HG03045 (cell line): ENCODE measurements around the gene VN1R5.
"Not testable (repeated sequence)": the region's sequence is repeated elsewhere in the genome, so short reads cannot be mapped to it uniquely, and the experiment has no call there.

Source experiments
- ATAC-seq: cut with Tn5 transposase; IDR thresholded peaks from one replicate; pipeline ENCODE4 v1.9.1; 2021; ENCODE audit warnings: mild to moderate bottlenecking, moderate library complexity; ENCODE audit not compliant: unreplicated experiment

VN1R5 gene

GRCh38 chr1:247270003-247270402, 14.1 kb downstream of the VN1R5 start:
- no peak for ATAC-seq

DNA sequence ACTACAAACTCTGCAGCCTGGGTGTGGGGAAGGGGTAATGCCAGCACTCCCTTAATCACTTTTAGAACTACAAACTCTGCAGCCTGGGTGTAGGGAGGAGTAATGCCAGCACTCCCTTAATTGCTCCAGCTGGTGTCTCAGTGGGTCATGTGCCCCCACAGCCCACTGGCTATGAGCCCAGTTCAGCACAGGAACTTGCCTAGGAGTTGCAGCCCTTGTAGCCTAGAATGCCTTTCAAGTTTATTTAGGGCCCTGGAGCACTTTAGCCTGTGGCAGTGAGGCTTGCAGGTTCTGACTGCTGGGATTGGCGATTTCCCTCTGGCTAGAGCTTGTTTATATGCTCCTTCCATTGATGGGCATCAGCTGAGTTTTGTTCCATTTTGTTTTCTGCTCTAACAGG, 17.1 kb downstream of the VN1R5 start:
- no peak for ATAC-seq

DNA sequence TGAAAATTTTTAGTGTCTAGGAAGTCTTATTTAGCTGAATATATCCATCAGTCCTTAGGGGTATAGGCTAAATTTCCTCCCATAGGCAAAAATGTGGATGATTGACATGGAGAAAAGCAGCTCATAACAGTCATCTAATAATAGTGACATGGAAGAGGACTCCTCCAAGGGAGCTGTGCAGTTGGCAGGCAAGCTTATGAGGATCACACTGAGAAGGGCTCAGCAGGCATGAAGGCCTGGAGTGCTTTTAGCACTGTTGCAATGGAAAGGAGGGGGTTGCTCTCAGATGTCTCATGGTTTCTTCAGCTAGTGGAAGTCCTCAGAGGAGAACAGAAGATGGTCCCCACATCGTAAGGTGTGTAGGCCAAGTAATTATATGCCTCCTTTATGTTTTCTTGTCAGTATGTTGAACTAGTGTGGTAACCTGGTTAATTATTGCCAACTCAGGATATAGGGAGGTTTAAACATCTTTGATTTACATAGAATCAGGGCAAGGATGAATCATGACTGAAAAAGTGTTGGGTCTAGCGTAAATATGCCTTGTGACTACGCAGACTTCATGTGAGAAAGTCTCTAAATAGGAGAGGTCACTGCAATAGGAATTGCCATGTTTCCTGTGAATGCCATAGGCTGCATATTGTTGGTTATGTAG, 18.9 kb downstream of the VN1R5 start:
- ATAC-seq = no peak

DNA sequence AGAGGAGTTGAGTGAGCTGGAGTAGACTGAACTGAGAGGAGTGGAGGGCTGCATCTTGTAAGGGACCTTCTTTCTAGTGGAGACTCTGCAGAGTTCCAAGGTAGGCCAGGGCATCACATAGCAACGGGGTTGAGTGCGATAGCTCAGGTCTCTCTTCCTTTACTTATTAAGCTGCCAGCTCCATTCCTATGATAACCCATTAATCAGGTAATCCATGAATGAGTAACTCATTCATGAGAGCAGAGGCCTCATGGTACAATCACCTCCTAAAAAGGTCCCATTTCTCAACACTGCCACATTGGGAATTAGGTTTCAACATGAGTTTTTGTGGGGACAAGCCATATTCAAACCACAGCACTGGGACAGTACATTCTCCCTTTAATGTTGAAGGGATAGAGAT, 21.3 kb downstream of the VN1R5 start:
- ATAC-seq = no peak

- ATAC-seq = no peak
These were observed 25.2 kb downstream of the VN1R5 start for GRCh38 chr1:247281001-247281574.

DNA sequence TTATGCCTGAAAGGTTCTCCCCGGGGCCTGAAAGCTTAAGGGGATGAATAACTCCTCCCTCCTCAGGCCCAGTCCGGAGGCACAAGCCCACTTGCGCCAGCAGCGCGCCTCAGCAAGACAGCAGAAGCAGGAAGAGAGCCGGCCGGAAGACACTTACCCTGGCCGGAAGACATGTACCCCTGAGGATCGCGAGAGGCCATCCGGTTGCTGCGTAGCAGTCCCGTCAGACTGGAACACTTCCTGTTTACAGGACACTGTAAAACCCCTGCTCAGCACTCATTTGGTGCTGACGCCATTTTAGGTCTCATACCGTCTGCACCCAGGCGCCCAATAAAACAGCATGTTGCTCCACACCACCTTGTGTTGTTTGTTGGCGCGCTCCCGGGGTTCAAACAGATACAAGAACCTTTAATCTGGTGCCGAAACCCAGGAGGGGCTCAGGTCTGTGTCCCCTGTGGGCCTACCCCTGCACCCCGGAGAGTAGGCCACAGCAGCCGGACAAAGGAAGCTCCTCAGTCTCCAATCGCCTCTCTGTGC, 30.3 kb downstream of the VN1R5 start:
- ATAC-seq = no peak

DNA sequence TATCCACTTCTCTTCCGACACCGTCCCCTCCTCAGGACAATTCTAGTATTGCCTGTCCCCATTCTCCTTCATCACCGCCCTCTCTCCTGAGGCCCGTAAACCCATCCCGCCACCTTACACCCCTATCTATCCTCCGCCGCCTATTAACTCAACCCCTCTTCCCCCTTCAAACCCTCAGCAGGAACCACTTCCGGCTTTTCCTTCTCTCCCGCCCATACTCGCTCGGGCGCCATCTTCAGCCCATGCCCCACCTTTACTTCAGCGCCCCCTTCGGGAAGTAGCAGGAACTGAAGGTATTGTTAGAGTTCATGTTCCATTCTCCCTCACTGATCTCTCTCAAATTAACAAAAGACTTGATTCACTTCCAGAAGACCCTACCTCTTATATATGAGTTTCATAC, 31.6 kb downstream of the VN1R5 start:
- ATAC-seq = no peak

DNA sequence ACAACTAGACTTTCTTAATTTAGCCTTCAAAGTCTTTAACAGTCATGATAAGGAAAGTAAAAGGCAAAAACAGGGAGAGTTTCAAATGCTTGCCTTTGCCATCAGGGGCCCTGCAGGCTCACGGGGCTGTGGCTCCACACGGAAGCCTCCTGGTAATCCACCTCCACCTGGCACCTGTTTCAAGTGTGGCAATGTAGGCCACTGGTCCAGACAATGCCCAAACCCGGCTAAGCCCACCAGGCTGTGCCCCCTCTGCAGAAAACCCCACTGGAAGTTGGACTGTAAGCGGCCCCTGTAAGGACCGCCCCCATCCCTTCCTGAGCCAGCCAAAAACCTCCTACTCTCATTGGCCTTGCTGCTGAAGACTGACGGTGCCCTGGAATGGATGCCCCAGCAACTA, 32.5 kb downstream of the VN1R5 start:
- no peak for ATAC-seq

DNA sequence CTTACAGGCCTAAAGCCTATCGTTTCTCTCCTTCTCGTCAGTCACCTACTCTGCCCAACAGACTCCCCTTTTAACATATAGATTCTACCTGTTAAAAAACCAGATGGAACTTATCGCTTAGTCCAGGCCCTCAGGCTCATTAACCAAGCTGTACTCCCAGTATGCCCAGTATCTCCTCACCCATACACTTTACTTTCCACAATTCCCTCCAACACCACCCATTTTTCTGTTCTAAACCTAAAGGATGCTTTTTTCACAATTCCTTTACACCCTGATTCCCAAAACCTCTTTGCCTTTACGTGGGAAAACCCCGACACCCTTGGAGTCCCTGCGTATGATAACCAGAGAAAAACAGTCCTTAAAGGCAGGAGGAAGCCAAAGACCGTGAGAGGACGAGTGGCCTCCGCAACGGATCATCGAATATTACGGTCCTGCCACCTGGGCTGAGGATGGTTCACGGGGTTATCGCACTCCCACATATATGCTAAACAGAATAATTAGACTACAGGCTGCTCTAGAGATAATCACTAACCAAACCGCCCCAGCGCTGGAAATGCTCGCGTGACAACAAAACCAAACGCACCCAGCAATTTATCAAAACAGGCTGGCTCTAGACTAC, 33.5 kb downstream of the VN1R5 start:
- not testable (repeated sequence) for ATAC-seq

DNA sequence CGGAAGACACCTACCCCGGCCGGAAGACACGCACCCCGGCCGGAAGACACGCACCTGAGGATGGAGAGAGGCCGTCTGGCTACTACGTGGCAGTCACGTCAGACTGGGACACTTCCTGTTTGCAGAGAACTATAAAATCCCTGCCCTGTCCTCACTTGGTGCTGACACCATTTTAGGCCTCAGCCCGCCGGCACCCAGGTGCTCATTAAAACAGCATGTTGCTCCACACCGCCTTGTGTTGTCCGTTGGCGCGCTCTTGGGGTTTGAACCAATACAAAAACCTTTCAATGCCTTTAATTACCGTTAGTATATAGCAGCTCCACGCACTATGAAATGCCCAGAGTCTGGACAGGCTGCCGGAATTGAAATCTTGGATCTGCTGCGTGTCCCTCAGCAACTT, 34.7 kb downstream of the VN1R5 start:
- no peak for ATAC-seq

- no peak for ATAC-seq
These were observed 35.3 kb downstream of the VN1R5 start for GRCh38 chr1:247291161-247291560.

DNA sequence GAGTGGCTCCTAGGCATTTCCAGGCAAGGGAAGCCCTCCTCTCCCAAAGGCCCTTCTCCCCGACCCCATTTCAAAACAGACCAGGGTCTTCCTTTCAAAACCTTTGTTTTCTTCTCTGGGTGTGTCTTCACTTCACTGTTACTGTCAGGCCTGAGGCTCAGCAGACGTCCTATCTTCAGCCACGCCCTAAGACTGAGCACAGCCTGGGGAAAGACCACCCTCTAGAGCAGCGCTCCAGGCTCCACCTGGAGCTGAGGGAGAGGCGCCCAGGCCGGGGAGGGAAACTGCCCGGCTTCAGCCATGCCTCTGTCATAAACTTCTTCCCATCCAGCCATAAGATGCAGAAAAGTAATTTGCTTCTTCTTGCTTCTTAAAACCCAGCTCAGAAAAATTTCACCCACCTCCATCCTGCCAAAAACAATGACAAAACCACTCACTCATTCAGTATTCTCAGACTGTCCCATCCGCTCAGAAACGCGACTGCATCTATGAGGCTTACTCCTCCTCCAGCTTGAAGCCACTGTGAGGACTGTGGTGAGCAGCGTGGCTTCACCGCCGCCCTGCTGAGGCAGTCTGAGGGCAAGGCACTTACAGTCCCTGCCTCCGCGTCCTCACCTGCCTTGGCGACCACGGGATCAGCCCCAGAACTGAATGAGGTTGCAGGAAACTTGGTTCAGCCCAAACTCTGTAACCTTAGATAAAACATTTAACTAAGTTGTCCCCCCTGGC, 36.1 kb downstream of the VN1R5 start:
- ATAC-seq = no peak

DNA sequence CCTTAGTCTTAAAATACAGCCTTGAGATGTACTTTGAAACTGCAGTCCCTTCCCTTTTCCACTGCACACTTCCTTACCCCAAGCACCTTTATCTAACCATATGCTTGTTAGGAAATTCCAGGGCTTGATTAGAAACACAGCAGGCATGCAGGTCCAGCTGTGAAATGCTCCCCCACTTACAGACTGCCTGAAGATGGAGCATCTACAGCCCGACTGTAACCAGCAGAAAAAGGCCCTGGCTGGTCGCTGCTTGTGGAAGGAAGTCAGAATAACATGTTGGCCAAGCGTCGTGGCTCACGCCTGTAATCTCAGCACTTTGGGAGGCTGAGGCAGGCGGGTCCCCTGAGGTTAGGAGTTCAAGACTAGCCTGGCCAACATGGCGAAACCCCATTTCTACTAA, 37.2 kb downstream of the VN1R5 start:
- no peak for ATAC-seq

DNA sequence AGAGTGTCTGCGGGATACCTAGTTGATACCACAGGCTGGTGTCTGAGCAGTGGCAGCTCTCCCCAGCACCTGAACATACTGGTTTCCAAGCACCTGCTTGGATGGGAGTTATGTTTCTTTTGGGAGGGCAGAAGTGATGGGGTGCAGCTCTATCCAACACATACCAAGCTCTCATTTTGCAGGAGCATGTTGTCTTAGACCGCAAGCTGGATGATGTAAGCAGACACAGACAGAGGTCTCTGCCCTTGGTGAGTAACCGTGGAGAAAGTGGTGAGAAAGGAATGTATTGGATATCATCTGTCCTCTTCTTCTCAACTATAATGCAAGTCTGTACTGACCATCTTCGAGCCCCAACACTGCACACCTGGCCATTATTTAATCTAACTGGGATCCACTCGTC, 38.4 kb downstream of the VN1R5 start:
- no peak for ATAC-seq

DNA sequence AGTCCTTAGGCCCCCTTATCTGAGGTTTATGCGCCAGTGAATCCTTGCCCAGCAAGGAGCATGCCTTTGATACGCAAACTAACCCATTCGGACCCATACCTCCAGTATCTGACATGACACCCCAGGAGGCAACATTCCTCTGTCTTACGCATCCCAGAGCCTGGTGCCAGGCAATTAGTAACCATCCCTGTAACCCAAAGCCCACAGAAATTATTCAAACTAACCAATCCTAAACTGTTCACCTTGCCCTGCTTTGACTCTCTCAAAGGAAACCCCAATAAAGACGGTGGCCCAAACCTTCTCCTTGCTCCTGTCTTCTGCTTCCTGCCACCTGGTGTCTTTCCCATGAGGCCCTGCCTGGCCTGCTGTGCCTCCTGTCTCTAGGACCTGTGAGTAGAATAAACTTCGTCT, 39.4 kb downstream of the VN1R5 start:
- ATAC-seq = no peak

GRCh38 chr1:247295746-247296145, 39.9 kb downstream of the VN1R5 start:
- no peak for ATAC-seq

DNA sequence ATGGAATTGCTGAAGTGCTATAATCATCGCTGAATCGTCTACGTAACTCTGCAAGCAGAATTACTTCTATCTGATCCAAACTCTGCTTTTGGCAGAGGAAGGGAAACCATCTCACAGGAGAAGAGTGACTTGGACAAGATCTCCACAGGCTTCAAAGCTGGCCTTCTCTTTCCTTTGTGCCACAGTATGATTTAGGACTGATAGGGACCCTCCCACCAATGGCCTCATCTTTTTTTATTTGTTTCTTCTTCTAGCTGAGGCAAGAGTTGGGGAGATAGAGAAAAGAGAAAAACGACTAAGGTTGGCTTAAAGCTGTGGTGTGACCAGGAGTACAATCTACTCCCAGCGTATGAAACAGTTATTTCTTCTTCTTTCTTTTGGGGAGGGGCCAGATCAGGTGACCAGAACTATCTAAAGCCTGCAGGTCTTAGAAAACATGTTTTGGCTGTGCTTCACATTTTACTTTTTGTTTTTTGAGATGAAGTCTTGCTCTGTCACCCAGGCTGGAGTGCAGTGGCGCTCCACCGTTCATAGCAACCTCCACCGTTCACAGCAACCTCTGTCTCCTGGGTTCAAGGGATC, 40.8 kb downstream of the VN1R5 start:
- no peak for ATAC-seq

GRCh38 chr1:247297263-247298123, 41.6 kb downstream of the VN1R5 start:
- no peak for ATAC-seq

DNA sequence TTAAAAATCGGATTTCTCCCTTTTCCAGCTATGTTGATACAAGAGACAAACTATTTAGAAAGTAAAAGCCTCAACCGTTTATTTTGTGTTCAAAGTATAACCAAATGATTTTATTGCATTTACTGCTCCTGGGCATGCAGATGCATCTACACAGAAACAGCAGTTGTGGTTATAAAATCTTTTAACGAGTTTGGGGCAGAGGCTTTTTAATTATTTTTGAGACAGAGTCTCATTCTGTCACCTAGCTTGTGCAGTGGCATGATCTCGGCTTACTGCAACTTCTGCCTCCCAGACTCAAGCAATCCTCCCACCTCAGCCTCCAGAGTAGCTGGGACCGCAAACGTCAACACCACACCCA, 42.2 kb downstream of the VN1R5 start:
- no peak for ATAC-seq

- no peak for ATAC-seq
These were observed 42.8 kb downstream of the VN1R5 start for GRCh38 chr1:247298701-247299100.
